H1 (cell line): ENCODE data around the gene ZNF226. TPM values are rescaled to one million over a fixed set of nuclear protein-coding genes. Genes with fewer than 3 reads are reported as not detected.

ENCODE experiments used
- CBX8 ChIP-seq: fragments of 300-800, 300-1000 bp; sonication (generic); IDR thresholded peaks from 2 replicates; pipeline ENCODE4 v1.7.1; 2016; ENCODE audit warnings: low read depth, low read length, borderline replicate concordance
- CHD2 ChIP-seq: IDR thresholded peaks from 2 replicates; pipeline ENCODE4 v1.6.1; 2012; ENCODE audit warnings: low read length, improper control_type of control experiment
- HDAC2 ChIP-seq, 2 experiments: fragments of 300-600 bp in 1 of 2; sonication (generic) in 1 of 2; IDR thresholded peaks; 2 replicates each; pipeline ENCODE4 v1.6.1; 2011 to 2012; ENCODE audit warnings: low read depth in 2 of 2, low read length in 2 of 2, mild to moderate bottlenecking in 2 of 2, moderate library complexity in 2 of 2, borderline replicate concordance in 1 of 2, inconsistent platforms in 1 of 2
- HDAC6 ChIP-seq: IDR thresholded peaks from one replicate; pipeline ENCODE4 v1.7.1; 2012; ENCODE audit warnings: low read depth, mild to moderate bottlenecking, inconsistent platforms, low read length, moderate library complexity
- PHF8 ChIP-seq: fragments of 200-600 bp; sonication (generic); conservative IDR thresholded peaks from 2 replicates; pipeline ENCODE4 v1.7.1; 2012; ENCODE audit warnings: low read depth, mild to moderate bottlenecking, inconsistent platforms, low read length, moderate library complexity
- RXRA ChIP-seq: IDR thresholded peaks from 2 replicates; pipeline ENCODE4 v1.6.1; 2011; ENCODE audit warnings: low read depth, mild to moderate bottlenecking, low read length, moderate library complexity; ENCODE audit not compliant: insufficient read depth
- polyA plus RNA-seq, 7 experiments: library from polyadenylated mRNA; depleted of rRNA in 3 of 7; stranded (reverse) in 5 of 7; unstranded in 2 of 7; fragments of >200 nt in 5 of 7; fragments of 200-250 nt in 2 of 7; gene quantifications; 1 replicate in 5 of 7; 2 replicates in 1 of 7; 4 replicates in 1 of 7; pipeline versions ENCODE4 v1.2.1 to v1.2.3, GENCODE V29; 2011 to 2013; ENCODE audit warnings: missing spikeins in 2 of 7, mixed read lengths in 2 of 7
- total RNA-seq: library from RNA; stranded (reverse); fragmentation: NEBNext Ultra II Directional; extraction: Animal tissue kit (Norgen Biotek cat#: 25700); gene quantifications from 2 replicates; pipeline ENCODE4 v1.2.1, GENCODE V29; 2021
- TF ChIP-seq, protein P1 (sequence below): fragments of 300-600 bp; sonication (generic); IDR thresholded peaks from 2 replicates; pipeline ENCODE4 v1.7.1; 2012; ENCODE audit warnings: low read length, moderate library complexity, mild to moderate bottlenecking, inconsistent platforms; ENCODE audit not compliant: insufficient replicate concordance
- TF ChIP-seq, protein P2 (sequence below): IDR thresholded peaks from 2 replicates; pipeline ENCODE4 v1.6.1; 2011; ENCODE audit warnings: low read length, improper control_type of control experiment

ZNF226 gene
- total and polyA plus RNA-seq, 2 of the 8 experiments (the other 6 are each of a cell fraction or from before 2014, with no cell fraction given), result 4.1 to 18.3 TPM

DNA sequence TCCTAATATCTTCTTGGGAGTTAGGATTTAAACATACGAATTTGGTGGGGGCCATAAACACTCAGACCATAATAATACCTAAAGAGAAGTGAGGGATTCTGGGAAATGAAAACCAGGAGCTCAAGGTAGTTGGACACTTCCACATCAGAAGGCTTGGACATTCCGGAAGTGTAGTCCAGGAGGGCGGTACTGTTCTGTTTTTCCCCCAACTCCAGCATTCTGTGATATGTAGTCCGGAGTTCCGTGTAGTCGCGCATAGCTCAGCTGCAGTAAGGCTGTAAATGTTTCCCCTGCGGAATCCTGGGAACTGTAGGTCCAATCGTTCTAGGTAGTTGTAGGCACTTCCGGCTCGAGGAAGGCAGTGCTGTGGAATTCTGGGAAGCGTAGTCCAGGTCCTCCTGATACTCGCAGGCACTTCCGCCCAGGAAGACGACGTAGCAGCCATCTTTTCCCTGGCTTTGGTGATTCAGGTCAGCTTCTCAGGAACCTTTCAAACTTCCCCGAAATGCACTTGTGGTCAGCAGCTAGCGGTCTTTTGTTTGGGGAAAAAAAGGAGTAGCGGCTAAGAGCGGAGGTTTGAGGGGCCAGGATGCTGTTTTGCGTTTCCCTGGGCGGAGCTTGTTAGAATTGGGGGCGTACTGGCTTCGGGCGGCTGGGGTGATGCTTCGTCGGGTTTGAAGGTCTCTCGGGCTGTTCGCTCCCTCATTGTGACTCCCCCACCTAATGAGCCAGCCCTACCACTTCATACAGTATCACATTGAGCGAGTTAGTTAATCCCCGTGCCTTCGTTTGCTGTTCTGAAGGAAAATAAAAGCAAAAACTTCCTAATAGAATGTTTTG, at the start of gene ZNF226 (continued):
- TF ChIP-seq, protein P1, sequence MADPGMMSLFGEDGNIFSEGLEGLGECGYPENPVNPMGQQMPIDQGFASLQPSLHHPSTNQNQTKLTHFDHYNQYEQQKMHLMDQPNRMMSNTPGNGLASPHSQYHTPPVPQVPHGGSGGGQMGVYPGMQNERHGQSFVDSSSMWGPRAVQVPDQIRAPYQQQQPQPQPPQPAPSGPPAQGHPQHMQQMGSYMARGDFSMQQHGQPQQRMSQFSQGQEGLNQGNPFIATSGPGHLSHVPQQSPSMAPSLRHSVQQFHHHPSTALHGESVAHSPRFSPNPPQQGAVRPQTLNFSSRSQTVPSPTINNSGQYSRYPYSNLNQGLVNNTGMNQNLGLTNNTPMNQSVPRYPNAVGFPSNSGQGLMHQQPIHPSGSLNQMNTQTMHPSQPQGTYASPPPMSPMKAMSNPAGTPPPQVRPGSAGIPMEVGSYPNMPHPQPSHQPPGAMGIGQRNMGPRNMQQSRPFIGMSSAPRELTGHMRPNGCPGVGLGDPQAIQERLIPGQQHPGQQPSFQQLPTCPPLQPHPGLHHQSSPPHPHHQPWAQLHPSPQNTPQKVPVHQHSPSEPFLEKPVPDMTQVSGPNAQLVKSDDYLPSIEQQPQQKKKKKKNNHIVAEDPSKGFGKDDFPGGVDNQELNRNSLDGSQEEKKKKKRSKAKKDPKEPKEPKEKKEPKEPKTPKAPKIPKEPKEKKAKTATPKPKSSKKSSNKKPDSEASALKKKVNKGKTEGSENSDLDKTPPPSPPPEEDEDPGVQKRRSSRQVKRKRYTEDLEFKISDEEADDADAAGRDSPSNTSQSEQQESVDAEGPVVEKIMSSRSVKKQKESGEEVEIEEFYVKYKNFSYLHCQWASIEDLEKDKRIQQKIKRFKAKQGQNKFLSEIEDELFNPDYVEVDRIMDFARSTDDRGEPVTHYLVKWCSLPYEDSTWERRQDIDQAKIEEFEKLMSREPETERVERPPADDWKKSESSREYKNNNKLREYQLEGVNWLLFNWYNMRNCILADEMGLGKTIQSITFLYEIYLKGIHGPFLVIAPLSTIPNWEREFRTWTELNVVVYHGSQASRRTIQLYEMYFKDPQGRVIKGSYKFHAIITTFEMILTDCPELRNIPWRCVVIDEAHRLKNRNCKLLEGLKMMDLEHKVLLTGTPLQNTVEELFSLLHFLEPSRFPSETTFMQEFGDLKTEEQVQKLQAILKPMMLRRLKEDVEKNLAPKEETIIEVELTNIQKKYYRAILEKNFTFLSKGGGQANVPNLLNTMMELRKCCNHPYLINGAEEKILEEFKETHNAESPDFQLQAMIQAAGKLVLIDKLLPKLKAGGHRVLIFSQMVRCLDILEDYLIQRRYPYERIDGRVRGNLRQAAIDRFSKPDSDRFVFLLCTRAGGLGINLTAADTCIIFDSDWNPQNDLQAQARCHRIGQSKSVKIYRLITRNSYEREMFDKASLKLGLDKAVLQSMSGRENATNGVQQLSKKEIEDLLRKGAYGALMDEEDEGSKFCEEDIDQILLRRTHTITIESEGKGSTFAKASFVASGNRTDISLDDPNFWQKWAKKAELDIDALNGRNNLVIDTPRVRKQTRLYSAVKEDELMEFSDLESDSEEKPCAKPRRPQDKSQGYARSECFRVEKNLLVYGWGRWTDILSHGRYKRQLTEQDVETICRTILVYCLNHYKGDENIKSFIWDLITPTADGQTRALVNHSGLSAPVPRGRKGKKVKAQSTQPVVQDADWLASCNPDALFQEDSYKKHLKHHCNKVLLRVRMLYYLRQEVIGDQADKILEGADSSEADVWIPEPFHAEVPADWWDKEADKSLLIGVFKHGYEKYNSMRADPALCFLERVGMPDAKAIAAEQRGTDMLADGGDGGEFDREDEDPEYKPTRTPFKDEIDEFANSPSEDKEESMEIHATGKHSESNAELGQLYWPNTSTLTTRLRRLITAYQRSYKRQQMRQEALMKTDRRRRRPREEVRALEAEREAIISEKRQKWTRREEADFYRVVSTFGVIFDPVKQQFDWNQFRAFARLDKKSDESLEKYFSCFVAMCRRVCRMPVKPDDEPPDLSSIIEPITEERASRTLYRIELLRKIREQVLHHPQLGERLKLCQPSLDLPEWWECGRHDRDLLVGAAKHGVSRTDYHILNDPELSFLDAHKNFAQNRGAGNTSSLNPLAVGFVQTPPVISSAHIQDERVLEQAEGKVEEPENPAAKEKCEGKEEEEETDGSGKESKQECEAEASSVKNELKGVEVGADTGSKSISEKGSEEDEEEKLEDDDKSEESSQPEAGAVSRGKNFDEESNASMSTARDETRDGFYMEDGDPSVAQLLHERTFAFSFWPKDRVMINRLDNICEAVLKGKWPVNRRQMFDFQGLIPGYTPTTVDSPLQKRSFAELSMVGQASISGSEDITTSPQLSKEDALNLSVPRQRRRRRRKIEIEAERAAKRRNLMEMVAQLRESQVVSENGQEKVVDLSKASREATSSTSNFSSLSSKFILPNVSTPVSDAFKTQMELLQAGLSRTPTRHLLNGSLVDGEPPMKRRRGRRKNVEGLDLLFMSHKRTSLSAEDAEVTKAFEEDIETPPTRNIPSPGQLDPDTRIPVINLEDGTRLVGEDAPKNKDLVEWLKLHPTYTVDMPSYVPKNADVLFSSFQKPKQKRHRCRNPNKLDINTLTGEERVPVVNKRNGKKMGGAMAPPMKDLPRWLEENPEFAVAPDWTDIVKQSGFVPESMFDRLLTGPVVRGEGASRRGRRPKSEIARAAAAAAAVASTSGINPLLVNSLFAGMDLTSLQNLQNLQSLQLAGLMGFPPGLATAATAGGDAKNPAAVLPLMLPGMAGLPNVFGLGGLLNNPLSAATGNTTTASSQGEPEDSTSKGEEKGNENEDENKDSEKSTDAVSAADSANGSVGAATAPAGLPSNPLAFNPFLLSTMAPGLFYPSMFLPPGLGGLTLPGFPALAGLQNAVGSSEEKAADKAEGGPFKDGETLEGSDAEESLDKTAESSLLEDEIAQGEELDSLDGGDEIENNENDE, result no peak
- TF ChIP-seq, protein P2, sequence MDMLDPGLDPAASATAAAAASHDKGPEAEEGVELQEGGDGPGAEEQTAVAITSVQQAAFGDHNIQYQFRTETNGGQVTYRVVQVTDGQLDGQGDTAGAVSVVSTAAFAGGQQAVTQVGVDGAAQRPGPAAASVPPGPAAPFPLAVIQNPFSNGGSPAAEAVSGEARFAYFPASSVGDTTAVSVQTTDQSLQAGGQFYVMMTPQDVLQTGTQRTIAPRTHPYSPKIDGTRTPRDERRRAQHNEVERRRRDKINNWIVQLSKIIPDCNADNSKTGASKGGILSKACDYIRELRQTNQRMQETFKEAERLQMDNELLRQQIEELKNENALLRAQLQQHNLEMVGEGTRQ, result no peak
- TF ChIP-seq HDAC6 (no peak), PHF8 (peak; percentile 67; the same call in 1 of the 2 replicates), RXRA (no peak), CBX8 (no peak), CHD2 (0 out of 2 replicates have a peak, but pooled peaks have one; percentile 8), HDAC2 (IDR thresholded peaks at IDR 0.05; ENCODE audit: borderline replicate concordance in 1 of 2, low read depth in 2 of 2, low read length in 2 of 2) (0 out of 4 replicates have a peak, but pooled peaks of 1 of the 2 experiments have one; percentile 62)
